Activated naive CD8-positive, alpha-beta T cell treated with anti-CD3 and anti-CD28 coated beads for 36 hours (primary cell): Measurements from ENCODE around the gene SLC5A4. TPM values are rescaled to one million over a fixed set of nuclear protein-coding genes. Genes with fewer than 3 reads are reported as not detected.
"Not testable (repeated sequence)": the region's sequence is repeated elsewhere in the genome, so short reads cannot be mapped to it uniquely, and the experiment has no call there.

Experiments
- DNase-seq: peaks from one replicate; pipeline ENCODE4 v3.0.0; 2021
- H3K27ac Mint-ChIP-seq: one replicate; pipeline ENCODE4 v1.8.0; 2022; ENCODE audit warnings: mild to moderate bottlenecking, moderate library complexity, mixed read lengths
- H3K27me3 Mint-ChIP-seq: one replicate; pipeline ENCODE4 v1.8.0; 2022; ENCODE audit warnings: mild to moderate bottlenecking, mixed read lengths
- H3K36me3 Mint-ChIP-seq: one replicate; pipeline ENCODE4 v1.8.0; 2021; ENCODE audit warnings: mild to moderate bottlenecking, mixed read lengths
- H3K4me1 Mint-ChIP-seq: one replicate; pipeline ENCODE4 v1.8.0; 2021; ENCODE audit warnings: mixed read lengths
- H3K4me3 Mint-ChIP-seq: one replicate; pipeline ENCODE4 v1.8.0; 2022; ENCODE audit warnings: mild to moderate bottlenecking, moderate library complexity, mixed read lengths
- H3K9me3 Mint-ChIP-seq: one replicate; pipeline ENCODE4 v1.8.0; 2022; ENCODE audit warnings: mixed read lengths
- total RNA-seq, 2 experiments: library from RNA; stranded (reverse); gene quantifications; one replicate each; pipeline ENCODE4 v1.2.3, GENCODE V29; 2021

The SLC5A4 gene
- total RNA-seq, 2 experiments from 2014 or later: not detected

DNA sequence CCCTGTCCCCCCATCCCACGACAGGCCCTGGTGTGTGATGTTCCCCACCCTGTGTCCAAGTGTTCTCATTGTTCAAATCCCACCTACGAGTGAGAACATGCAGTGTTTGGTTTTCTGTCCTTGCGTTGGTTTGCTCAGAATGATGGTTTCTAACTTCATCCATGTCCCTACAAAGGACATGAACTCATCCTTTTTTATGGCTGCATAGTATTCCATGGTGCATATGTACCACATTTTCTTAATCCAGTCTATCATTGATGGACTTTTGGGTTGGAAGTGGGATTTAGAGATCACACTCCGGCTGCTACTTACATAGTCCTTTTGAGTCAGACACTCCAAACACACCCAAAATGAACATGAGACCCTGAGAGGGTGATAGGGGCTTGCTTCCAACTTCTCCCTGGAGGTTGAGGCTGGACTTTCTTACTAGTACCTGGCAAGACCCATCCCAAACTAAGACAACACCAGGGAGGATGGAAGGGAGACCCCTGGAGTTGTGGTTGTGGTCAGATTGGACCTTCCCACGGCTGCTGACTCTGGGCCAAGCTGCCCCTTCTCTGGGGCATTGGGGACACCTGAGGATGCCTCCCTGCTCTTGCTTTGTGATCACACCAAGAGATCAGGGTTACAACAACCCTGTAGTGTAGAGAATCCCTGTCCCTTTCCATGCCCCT lies 57.5 kb downstream of the SLC5A4 start:
- not testable (repeated sequence) for H3K36me3 Mint-ChIP-seq, H3K9me3 Mint-ChIP-seq, H3K4me3 Mint-ChIP-seq, H3K4me1 Mint-ChIP-seq, DNase-seq, H3K27ac Mint-ChIP-seq
- peaks cover 16% of the 10 kb centered on the region for H3K27me3 Mint-ChIP-seq

- not testable (repeated sequence) for H3K9me3 Mint-ChIP-seq, H3K4me1 Mint-ChIP-seq, H3K36me3 Mint-ChIP-seq, H3K27ac Mint-ChIP-seq, H3K4me3 Mint-ChIP-seq, DNase-seq
- peaks cover 13% of the 10 kb centered on the region for H3K27me3 Mint-ChIP-seq
Measured at GRCh38 chr22:32195900-32196299, 59.2 kb downstream of the SLC5A4 start.

- not testable (repeated sequence) for H3K36me3 Mint-ChIP-seq, H3K4me1 Mint-ChIP-seq, H3K4me3 Mint-ChIP-seq, H3K9me3 Mint-ChIP-seq, DNase-seq, H3K27ac Mint-ChIP-seq
- peaks cover 16% of the 10 kb centered on the region for H3K27me3 Mint-ChIP-seq
Measured at GRCh38 chr22:32193346-32193745, 61.8 kb downstream of the SLC5A4 start.

DNA sequence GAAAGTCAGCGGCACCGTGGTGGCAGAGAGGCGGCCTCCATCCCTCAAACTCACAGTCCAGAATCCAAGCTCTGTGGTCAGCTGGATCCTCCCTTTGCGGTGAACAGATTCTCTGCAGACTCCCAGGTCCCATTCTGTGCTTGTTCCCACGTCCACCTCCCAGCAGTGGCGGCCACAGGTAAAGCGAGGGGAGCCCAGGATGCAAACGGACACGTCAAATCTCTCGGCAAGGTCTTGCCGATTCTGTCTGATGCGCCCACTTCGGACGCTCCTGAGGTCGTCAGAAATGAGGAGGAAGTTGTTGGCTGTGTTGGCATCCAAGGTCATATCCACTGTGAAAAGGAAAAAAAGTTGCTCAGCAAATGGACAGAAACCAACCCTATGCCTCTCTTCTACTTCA lies 64.1 kb downstream of the SLC5A4 start:
- H3K4me1 Mint-ChIP-seq, DNase-seq, H3K4me3 Mint-ChIP-seq, H3K27ac Mint-ChIP-seq, H3K36me3 Mint-ChIP-seq, H3K9me3 Mint-ChIP-seq: not testable (repeated sequence)
- peaks cover 22% of the 10 kb centered on the region for H3K27me3 Mint-ChIP-seq

DNA sequence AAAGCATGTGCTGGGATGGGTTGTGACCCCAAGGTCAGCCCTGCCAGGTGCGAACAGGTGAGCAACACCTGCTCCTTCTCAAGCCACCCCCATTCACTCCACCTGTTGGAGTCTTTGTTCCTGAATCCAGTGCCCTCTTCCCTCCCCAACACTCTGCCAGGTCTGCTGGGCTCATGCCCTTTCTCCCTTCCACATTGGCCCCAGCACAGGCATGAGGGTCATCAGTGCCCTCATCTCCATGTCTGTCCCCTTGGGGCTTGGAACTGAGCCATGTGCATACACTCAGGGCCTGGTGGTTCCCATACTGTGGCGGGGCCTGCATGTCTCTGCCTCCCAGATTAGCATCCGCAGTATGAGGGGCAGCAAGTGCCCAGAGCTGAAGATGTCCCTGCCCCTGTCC lies 69.3 kb downstream of the SLC5A4 start:
- Mint-ChIP-seq H3K36me3 (no peaks in the 10 kb centered on the region), H3K27ac (no peak overlapping the region), H3K4me3 (no peak overlapping the region), H3K9me3 (no peaks in the 10 kb centered on the region), H3K27me3 (peaks cover 12% of the 10 kb centered on the region), H3K4me1 (no peaks in the 10 kb centered on the region)
- DNase-seq: no peak

GRCh38 chr22:32183625-32184024 lies 71.5 kb downstream of the SLC5A4 start:
- H3K27ac Mint-ChIP-seq: no peak overlapping the region
- H3K4me3 Mint-ChIP-seq: no peak overlapping the region
- peaks cover 15% of the 10 kb centered on the region for H3K27me3 Mint-ChIP-seq
- no peak for DNase-seq
- no peaks in the 10 kb centered on the region for H3K36me3 Mint-ChIP-seq
- H3K9me3 Mint-ChIP-seq: no peaks in the 10 kb centered on the region
- H3K4me1 Mint-ChIP-seq: no peaks in the 10 kb centered on the region

DNA sequence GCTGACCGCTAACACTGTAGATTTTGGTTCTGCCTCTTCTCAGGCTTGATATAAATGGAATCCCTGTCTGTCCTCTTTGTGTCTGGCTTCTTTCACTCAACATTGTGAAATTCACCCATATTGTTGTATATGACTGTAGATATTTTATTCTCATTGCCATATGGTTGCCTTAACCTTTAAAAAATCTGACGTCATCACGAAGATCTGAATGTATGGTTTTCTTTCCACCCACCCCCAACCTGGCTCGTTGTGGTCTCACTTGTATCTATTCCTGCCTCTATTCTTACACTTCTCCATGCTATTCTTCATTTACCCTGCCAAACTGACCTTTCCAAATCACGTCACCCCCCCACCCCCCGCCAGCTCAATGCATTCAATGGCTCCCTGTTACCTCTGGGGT lies 74.1 kb downstream of the SLC5A4 start:
- H3K4me1 Mint-ChIP-seq: no peaks in the 10 kb centered on the region
- H3K27me3 Mint-ChIP-seq: peaks cover 28% of the 10 kb centered on the region
- no peak overlapping the region for H3K27ac Mint-ChIP-seq
- H3K36me3 Mint-ChIP-seq: no peaks in the 10 kb centered on the region
- DNase-seq: no peak
- H3K9me3 Mint-ChIP-seq: no peaks in the 10 kb centered on the region
- H3K4me3 Mint-ChIP-seq: no peak overlapping the region

- Mint-ChIP-seq H3K36me3 (no peaks in the 10 kb centered on the region), H3K27me3 (peaks cover 39% of the 10 kb centered on the region), H3K4me1 (no peaks in the 10 kb centered on the region), H3K4me3 (no peak overlapping the region), H3K9me3 (no peaks in the 10 kb centered on the region), H3K27ac (no peak overlapping the region)
- DNase-seq: no peak
Measured at GRCh38 chr22:32177221-32177765, 77.9 kb downstream of the SLC5A4 start.

DNA sequence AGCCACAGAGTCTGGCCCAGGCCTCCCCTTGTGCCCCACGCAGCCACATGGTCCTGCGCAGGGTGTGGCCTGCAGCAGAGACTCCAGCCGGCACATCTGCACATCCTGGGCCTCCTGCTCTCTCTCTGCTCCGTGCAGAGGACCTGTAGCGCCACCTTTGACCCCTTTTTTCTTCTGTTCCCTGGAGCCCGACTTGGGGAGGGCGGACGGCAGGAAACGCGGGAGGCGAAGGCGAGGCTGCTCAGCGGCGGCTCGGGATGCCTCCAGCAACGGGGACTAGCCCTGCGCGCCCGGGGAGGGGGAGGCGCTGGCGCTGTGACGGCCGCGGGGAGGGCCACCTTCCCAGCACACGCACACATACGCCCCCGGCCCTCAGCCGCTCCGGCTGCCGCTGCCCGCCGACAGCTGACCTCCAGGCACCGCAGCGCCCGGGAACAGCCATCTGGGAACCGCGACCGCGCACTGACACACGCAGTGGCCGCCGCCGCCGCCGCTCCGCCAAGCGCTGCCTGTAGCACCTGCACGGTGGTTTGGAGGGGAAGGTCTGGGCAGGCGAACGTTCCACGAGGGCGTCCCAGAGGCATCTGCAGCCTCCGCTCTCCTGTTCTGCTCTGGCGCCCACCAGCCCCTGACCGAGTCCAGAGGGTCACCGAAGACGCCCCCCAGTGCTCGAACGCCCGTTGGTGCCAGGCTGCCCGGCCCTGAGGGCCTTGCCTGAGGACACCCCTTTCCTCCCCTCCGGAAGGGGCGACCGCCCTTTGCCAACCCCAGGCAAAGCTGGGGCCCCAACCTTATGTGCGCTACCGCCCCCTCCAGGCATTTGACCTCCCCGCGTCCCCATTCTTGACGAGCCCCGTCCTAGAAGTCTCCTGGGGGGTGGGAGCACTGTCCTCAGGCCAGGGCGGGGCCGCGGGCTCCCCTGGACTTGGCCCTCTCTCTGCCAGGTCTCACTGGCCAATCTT lies 79.2 kb downstream of the SLC5A4 start:
- Mint-ChIP-seq H3K36me3 (no peaks in the 10 kb centered on the region), H3K4me3 (no peak overlapping the region), H3K9me3 (no peaks in the 10 kb centered on the region), H3K4me1 (no peaks in the 10 kb centered on the region), H3K27ac (no peak overlapping the region), H3K27me3 (peaks cover 39% of the 10 kb centered on the region)
- DNase-seq: peak; percentile 8

GRCh38 chr22:32175115-32175514 lies 80.0 kb downstream of the SLC5A4 start:
- no peak overlapping the region for H3K4me3 Mint-ChIP-seq
- H3K4me1 Mint-ChIP-seq: no peaks in the 10 kb centered on the region
- no peak overlapping the region for H3K27ac Mint-ChIP-seq
- peaks cover 39% of the 10 kb centered on the region for H3K27me3 Mint-ChIP-seq
- no peaks in the 10 kb centered on the region for H3K36me3 Mint-ChIP-seq
- no peaks in the 10 kb centered on the region for H3K9me3 Mint-ChIP-seq
- no peak for DNase-seq

Other genes with a start within 250 kb of the SLC5A4 start
- gene SLC5A1, start 212.1 kb downstream of the SLC5A4 start, total RNA-seq: not detected
- gene C22orf42, start 96.0 kb downstream of the SLC5A4 start, total RNA-seq: not detected
- not detected for gene RFPL2, start 50.3 kb downstream of the SLC5A4 start, total RNA-seq
- not detected for gene RFPL3, start 102.5 kb upstream of the SLC5A4 start, total RNA-seq
- 100 to 1,000 TPM; 102 to 105 TPM for gene RTCB, start 156.9 kb upstream of the SLC5A4 start, total RNA-seq
- gene BPIFC, start 209.1 kb upstream of the SLC5A4 start, total RNA-seq: not detected
- gene FBXO7, start 219.5 kb upstream of the SLC5A4 start, total RNA-seq: 10 to 100 TPM; 87.9 to 90.2 TPM